GM21825 (cell line): ENCODE results near the gene ZFR.
"Not testable (repeated sequence)": the region's sequence is repeated elsewhere in the genome, so short reads cannot be mapped to it uniquely, and the experiment has no call there.

Experiments
- ATAC-seq: cut with Tn5 transposase; IDR thresholded peaks from one replicate; pipeline ENCODE4 v1.9.1; 2021; ENCODE audit warnings: mild to moderate bottlenecking, moderate library complexity; ENCODE audit not compliant: unreplicated experiment

The ZFR gene

GRCh38 chr5:32413466-32414263, 30.9 kb downstream of the ZFR start:
- no peak for ATAC-seq

DNA sequence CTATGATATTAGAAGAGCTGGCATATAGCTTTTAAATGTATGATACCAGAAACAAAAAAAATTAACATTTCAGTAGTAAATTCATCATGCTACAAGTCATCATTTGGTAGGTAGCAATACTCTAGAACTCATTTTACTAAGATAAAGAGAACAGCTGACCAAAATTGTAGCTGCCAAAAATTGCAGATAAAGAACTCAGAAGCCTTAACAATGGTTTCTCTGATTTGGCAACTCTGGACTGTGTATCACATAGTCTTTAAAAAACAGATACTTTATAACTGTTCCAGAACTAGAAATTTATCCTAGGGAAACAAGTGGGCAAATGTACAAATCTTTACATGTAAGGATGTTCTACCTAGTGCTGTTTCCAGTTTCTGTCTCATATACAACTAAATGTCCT, 33.9 kb downstream of the ZFR start:
- no peak for ATAC-seq

GRCh38 chr5:32406650-32407049, 37.9 kb downstream of the ZFR start:
- ATAC-seq, result no peak

- ATAC-seq, result no peak
Observed at GRCh38 chr5:32405507-32405906, 39.0 kb downstream of the ZFR start.

DNA sequence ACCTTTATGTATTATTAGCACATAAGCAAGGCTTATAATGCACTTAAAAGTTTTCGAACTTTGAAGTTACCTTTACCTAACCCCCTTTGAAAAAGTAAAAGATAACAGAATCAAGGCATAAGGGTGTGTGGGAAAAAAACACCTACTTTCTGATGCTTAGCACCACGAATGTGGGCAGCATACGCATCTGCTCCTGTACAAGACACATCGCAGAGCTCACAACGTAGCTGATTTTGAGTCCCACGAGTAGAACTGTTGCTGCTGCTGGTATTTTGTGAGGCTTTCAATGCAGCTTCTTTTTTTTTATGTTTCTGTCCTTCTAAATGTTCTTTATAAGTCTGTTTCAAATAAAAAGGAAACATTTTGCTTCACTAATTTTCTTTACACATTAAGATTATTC, 40.8 kb downstream of the ZFR start:
- ATAC-seq, result no peak

- ATAC-seq, result no peak
Observed at GRCh38 chr5:32400401-32400800, 44.1 kb downstream of the ZFR start.

- not testable (repeated sequence) for ATAC-seq
Observed at GRCh38 chr5:32398754-32399153, 45.8 kb downstream of the ZFR start.

DNA sequence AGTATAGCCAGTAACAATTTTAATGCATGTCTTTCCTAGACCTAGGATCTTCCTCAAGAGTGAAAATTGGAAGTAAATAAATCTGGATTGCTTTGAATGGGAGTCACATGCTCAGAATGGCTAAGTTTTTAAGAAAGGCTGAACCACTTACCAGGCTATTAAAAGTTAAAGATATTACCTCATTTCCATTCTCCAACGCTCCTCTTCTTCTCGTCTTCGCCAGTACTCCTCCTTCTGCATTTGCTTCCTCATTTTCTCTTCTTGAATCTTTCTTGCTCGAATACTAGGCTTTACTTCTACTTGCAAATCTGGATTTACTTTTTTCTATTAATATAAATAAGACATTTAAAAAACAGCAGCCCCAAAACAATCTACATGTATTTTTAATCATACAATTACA, 49.6 kb downstream of the ZFR start:
- no peak for ATAC-seq

DNA sequence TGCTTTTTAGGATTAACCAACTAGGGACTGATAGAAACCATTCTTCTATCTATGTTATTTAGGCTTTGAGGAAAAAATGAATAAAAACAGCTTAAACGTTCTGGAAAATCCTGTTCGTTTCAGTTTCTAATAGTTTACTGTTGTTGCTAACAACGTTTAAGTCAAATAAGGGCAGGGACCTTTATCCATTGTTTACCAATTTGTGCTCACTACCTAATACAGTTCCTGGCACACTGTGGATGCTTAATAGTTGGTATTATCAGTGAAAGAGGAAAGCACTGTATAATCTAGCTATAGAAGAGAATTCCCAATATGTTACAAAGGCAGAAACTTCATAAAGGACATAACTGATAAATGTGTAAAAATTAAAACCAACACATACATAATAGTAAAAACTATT, 52.5 kb downstream of the ZFR start:
- no peak for ATAC-seq

DNA sequence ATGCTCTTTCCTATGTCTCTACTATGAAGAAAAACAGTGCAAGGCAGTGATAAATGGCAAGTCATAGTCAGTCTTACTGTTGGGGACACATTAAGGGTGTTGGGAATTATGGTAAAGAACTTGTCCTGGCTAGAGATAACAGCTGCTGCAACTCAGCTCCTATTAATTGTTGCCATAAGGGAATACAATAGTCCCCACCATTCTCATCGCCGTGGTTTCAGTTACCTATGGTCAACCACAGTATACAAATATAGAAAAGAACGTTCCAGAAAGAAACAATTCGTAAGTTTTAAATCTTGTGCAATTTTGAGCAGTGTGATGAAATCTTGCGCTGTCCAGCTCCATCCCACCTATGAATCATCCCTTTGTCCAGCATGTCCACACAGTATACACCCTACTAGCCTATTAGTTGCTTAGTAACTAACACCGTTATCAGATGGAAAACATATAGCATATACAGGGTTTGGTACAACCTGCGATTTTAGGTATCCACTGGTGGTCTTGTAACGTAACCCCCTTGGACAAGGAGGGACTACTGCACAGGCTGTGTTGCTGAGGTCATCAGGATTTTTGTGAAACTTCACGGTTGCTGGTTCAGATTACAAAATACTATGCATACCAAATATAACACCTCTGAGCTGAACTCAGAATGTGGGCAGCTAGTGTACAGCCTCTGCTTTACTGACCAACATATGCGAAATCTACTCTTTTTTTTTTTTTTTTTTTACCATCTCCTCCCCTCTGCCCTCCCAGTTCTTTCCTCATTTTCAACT, 53.5 kb downstream of the ZFR start:
- no peak for ATAC-seq

DNA sequence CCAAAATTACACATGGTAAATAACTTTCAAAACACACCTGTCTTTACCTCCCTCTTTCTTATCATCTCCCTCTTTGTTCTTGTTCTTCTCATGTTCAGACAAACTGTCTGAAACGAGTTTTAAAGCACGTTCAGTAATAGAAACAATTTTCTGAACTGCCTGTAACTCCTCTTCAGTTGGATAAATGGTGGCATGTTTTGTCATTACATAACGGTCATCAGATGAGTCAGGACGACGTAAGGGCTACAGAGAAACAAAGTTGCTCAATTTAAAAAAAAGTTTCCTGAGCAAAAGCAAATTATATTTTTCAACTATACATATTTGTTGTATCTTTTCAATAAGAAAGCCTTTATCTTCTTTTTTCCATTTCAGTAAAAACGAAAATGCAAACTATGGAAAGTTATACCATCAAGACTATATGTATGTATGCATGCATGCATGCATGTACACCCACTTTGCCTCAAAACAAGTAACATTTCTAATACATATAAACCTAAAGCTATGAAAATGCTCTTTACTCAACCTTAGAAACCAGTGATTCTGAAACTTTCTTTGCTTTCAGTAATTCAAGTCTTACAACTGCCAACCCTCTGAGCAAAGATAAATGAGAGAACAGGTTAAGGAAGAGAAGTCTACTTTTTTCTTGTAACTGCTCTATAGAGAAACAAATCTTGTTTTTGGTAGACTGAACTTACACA, 56.0 kb downstream of the ZFR start:
- ATAC-seq, result no peak

- ATAC-seq, result no peak
Observed at GRCh38 chr5:32387841-32388240, 56.7 kb downstream of the ZFR start.

DNA sequence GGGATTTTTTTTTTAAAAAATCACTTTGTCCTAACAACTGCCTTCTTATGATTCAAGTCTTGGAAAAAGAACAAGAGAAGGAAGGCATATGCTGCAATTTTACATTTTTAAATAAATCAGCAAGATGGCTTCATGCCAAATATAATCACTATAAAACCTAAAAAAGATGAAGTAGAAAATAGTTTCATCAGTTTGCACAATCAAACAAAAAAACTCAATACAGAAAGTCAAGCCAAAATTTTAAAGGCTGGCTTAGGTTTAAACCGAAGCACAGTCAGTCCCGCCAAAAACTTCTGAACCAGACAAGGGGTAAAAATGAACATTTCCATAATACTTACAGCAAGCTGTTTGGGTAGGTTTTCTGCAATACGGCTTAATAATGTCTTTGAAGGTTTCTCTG, 57.3 kb downstream of the ZFR start:
- ATAC-seq, result no peak

DNA sequence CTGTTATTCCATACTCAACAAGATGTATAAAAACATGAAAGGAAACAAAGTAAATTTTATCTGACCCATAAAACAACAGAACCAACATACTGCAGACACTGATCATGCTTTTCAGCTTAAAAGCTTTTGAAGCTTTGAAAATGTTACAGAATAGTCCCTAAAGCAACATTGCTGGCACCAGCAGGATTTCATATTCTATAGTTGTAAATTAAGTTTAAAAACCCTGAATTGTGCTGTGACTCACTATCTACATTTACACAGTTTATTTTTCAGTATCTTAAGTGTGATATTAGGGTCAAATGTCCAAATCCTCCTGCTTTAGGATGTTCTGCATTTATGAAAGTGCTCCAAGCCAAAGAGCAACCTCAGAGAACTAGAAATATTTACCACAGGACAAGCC, 59.9 kb downstream of the ZFR start:
- no peak for ATAC-seq

GRCh38 chr5:32383586-32383985, 61.0 kb downstream of the ZFR start:
- no peak for ATAC-seq

- ATAC-seq, result no peak
Observed at GRCh38 chr5:32383065-32383464, 61.5 kb downstream of the ZFR start.

- no peak for ATAC-seq
Observed at GRCh38 chr5:32379421-32379820, 65.1 kb downstream of the ZFR start.

GRCh38 chr5:32378966-32379365, 65.6 kb downstream of the ZFR start:
- ATAC-seq, result no peak

DNA sequence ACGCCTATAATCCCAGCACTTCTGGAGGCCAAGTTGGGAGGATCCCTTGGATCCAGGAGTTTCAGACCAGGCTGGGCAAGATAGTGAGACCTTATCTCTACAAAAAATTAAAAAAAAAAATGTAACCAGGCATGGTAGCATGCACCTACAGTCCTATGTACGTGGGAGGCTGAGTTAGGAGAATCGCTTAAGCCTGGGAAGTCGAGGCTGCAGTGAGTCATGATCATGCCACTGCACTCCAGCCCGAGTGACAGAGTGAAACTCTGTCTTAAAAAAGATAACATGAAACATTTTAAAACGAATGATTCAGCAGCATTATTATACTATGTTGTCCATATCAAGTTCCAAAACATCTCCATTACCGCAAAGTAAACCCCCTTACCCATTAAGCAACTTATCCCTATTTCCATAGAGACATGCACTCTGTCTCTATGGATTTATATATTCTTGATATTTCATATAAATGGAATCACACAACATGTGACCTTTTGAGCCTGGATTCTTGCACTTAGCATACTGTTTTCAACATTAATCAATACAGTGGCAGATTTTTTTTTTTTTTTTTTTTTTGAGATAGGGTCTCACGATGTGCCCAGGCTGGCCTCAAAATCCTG, 74.9 kb downstream of the ZFR start:
- no peak for ATAC-seq

- no peak for ATAC-seq
Observed at GRCh38 chr5:32369032-32369431, 75.5 kb downstream of the ZFR start.

GRCh38 chr5:32367271-32367670, 77.3 kb downstream of the ZFR start:
- ATAC-seq, result not testable (repeated sequence)
